ENCODE measurements around the gene METTL24. TPM values are rescaled to one million over a fixed set of nuclear protein-coding genes. Genes with fewer than 3 reads are reported as not detected.

METTL24 gene
- total and polyA plus RNA-seq, 2 of the 13 experiments (the other 11 are each of a cell fraction or from before 2014, with no cell fraction given), result not detected

- TF ChIP-seq FOXP4 (CRISPR knock-in tag; IDR thresholded peaks at IDR 0.05), result no peak
- TF ChIP-seq, protein P1, sequence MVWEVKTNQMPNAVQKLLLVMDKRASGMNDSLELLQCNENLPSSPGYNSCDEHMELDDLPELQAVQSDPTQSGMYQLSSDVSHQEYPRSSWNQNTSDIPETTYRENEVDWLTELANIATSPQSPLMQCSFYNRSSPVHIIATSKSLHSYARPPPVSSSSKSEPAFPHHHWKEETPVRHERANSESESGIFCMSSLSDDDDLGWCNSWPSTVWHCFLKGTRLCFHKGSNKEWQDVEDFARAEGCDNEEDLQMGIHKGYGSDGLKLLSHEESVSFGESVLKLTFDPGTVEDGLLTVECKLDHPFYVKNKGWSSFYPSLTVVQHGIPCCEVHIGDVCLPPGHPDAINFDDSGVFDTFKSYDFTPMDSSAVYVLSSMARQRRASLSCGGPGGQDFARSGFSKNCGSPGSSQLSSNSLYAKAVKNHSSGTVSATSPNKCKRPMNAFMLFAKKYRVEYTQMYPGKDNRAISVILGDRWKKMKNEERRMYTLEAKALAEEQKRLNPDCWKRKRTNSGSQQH (CRISPR knock-in tag; IDR thresholded peaks at IDR 0.05; ENCODE audit: low read depth), result no peak
Measured at GRCh38 chr6:110368284-110368683, 10.1 kb upstream of the METTL24 start (continued).

DNA sequence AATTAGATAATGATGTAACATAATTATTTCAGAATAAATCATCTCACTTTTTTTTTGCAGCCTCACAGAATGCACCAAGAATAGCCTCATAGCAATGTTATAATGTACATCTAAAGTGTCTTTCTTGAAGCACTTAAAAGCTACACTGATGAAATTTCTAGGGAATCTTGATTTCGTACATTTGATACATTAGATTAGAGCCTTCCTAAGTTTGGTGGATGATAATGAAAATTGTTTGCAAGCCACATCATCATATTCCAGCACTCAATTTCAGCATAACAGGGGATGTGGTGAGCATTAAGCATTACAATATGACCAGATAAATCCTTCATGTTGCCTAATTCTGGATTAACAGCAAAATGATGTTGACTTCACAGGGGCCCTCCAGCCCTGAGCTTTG is 9.7 kb upstream of the METTL24 start:
- Histone ChIP-seq H3K9ac (ENCODE audit: insufficient read depth, low read depth, low read length) (no peak overlapping the region), H3K9me3 (ENCODE audit: low read length) (no peaks in the 10 kb centered on the region), H3K36me3 (replicated peaks in 1 of 2; ENCODE audit: control insufficient read depth in 1 of 2, insufficient read depth in 2 of 2, low read length in 2 of 2) (no peaks in the 10 kb centered on the region), H2AFZ (ENCODE audit: low read length) (no peak overlapping the region), H3K79me2 (ENCODE audit: insufficient read depth, low read length) (no peaks in the 10 kb centered on the region), H3K4me1 (ENCODE audit: insufficient read depth, low read length) (no peaks in the 10 kb centered on the region), H4K20me1 (ENCODE audit: insufficient read depth, low read length) (no peaks in the 10 kb centered on the region), H3K4me3 (replicated peaks in 1 of 3; ENCODE audit: insufficient read depth in 1 of 3, low read depth in 2 of 3, low read length in 3 of 3) (no peak overlapping the region), H3K4me2 (ENCODE audit: low read depth, low read length) (no peak overlapping the region), H3K27me3 (ENCODE audit: control insufficient read depth in 1 of 2, insufficient read depth in 2 of 2, low read length in 2 of 2) (peaks cover 0 to 12% of the 10 kb centered on the region in 2 experiments; a peak in 2 of 5 replicates), H3K27ac (ENCODE audit: extremely low read length, insufficient read depth, low read length) (no peak overlapping the region)
- BruUV-seq (replicated peaks), result no TSS peak
- intact Hi-C loops (cut with micrococcal nuclease; ENCODE audit: unreplicated experiment), result no loop called here
- in situ Hi-C loops (cut with HindIII; ENCODE audit: extremely low pct_ligation_motif_present, low pct_unique_long_range_greater_than_20kb), result no loop called here
- POLR2A ChIA-PET, result no interaction called here
- ATAC-seq (no peak), FAIRE-seq (no peak), DNase-seq (ENCODE audit: low spot score) (no peak)
- CTCF ChIA-PET (ENCODE audit: low intra/inter-chr PET ratio, low total read pairs), result no interaction called here
- WGBS (ENCODE audit: low lambda C conversion rate), result 19% methylated on average over 1 of the region's 1 CpG
- TF ChIP-seq ZNF567 (CRISPR knock-in tag; IDR thresholded peaks at IDR 0.05; ENCODE audit: borderline replicate concordance) (no peak), CENPX (CRISPR knock-in tag; IDR thresholded peaks at IDR 0.05) (no peak), ZNF280D (CRISPR knock-in tag; IDR thresholded peaks at IDR 0.05) (no peak), MIER3 (CRISPR knock-in tag; IDR thresholded peaks at IDR 0.05; ENCODE audit: borderline replicate concordance) (no peak), CC2D1A (CRISPR knock-in tag; IDR thresholded peaks at IDR 0.05) (no peak), ZNF878 (CRISPR knock-in tag; IDR thresholded peaks at IDR 0.05) (no peak), KDM4B (CRISPR knock-in tag; IDR thresholded peaks at IDR 0.05) (no peak), ZNF30 (CRISPR knock-in tag; IDR thresholded peaks at IDR 0.05) (no peak), ZUFSP (CRISPR knock-in tag; IDR thresholded peaks at IDR 0.05; ENCODE audit: borderline replicate concordance) (no peak)
- TF ChIP-seq, protein P2, sequence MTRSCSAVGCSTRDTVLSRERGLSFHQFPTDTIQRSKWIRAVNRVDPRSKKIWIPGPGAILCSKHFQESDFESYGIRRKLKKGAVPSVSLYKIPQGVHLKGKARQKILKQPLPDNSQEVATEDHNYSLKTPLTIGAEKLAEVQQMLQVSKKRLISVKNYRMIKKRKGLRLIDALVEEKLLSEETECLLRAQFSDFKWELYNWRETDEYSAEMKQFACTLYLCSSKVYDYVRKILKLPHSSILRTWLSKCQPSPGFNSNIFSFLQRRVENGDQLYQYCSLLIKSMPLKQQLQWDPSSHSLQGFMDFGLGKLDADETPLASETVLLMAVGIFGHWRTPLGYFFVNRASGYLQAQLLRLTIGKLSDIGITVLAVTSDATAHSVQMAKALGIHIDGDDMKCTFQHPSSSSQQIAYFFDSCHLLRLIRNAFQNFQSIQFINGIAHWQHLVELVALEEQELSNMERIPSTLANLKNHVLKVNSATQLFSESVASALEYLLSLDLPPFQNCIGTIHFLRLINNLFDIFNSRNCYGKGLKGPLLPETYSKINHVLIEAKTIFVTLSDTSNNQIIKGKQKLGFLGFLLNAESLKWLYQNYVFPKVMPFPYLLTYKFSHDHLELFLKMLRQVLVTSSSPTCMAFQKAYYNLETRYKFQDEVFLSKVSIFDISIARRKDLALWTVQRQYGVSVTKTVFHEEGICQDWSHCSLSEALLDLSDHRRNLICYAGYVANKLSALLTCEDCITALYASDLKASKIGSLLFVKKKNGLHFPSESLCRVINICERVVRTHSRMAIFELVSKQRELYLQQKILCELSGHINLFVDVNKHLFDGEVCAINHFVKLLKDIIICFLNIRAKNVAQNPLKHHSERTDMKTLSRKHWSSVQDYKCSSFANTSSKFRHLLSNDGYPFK (CRISPR knock-in tag; IDR thresholded peaks at IDR 0.05; ENCODE audit: borderline replicate concordance), result no peak

Data from HepG2 (cell line).